Thoracic aorta (tissue), 2 donors: ENCODE data around the gene ERBB4. TPM values are rescaled to one million over a fixed set of nuclear protein-coding genes. Genes with fewer than 3 reads are reported as not detected.

Experiments
- ATAC-seq: fragments of 150-250 bp; one replicate; pipeline ENCODE4 v1.8.0; 2017; ENCODE audit warnings: low read depth; ENCODE audit not compliant: insufficient number of reproducible peaks, low FRiP score
- DNase-seq: peaks from one replicate; pipeline ENCODE4 v3.0.0-alpha.2; 2020; ENCODE audit warnings: low spot score
- H3K27ac ChIP-seq, 2 donors: fragments of 200-600 bp; sonication (generic); 1 replicate in 1 of 2; 2 replicates in 1 of 2; pipeline ENCODE4 v1.5.1; 2016; ENCODE audit warnings: mild to moderate bottlenecking in 2 of 2, moderate library complexity in 2 of 2
- H3K27me3 ChIP-seq: fragments of 200-600 bp; sonication (generic); replicated peaks from 2 replicates; pipeline ENCODE4 v1.6.0; 2016; ENCODE audit warnings: mild to moderate bottlenecking; ENCODE audit not compliant: insufficient read depth
- H3K36me3 ChIP-seq: fragments of 200-600 bp; sonication (generic); one replicate; pipeline ENCODE4 v1.5.1; 2016
- H3K4me1 ChIP-seq, 2 donors: fragments of 200-600 bp; sonication (generic); 1 replicate in 1 of 2; 2 replicates in 1 of 2; pipeline versions ENCODE4 v1.5.1 to v1.6.0; 2016; ENCODE audit warnings: low read depth in 2 of 2, mild to moderate bottlenecking in 1 of 2; ENCODE audit not compliant: control insufficient read depth in 1 of 2
- H3K4me3 ChIP-seq: fragments of 200-600 bp; sonication (generic); 2 replicates; pipeline ENCODE4 v1.5.1; 2016; ENCODE audit warnings: mild to moderate bottlenecking
- H3K9me3 ChIP-seq: fragments of 200-600 bp; sonication (generic); 2 replicates; pipeline ENCODE4 v1.5.1; 2016
- CTCF ChIP-seq: fragments of 200-600 bp; sonication (generic); IDR thresholded peaks from one replicate; pipeline ENCODE4 v1.5.1; 2019; ENCODE audit warnings: antibody characterized with exemption
- total RNA-seq, 2 donors: library from RNA; depleted of rRNA; stranded (reverse); fragments of >200 nt; gene quantifications; one replicate each; pipeline versions ENCODE4 v1.1.0 to v1.2.3, GENCODE V29; 2016

Gene ERBB4
- total RNA-seq, 2 donors from 2014 or later = 15.7 to 29.3 TPM

DNA sequence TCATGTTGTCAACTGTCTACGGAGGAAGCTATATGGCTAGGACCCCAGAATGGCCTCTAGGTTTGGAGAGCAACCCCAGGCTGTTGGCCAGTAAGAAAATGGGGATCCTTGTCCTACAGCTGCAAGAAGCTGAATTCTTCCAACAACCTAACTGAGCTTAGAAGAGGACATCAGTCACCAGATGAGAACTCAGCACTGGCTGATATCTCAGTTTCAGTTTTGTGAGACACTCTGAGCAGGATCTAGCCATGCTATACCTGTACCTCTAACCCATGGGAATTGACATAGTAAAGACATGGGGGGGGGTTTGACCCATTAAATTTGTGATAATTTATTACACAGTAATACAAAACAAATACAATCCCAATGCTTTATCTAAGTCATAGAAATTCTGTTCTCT lies 312.5 kb downstream of the ERBB4 start:
- Histone ChIP-seq H3K36me3 (no peaks in the 10 kb centered on the region), H3K4me3 (no peak overlapping the region), H3K9me3 (no peaks in the 10 kb centered on the region), H3K27ac (no peak overlapping the region), H3K27me3 (no peaks in the 10 kb centered on the region), H3K4me1 (peaks cover 2 to 19% of the 10 kb centered on the region in 2 donors)
- DNase-seq = no peak
- TF ChIP-seq CTCF = no peak
- ATAC-seq = no peak

DNA sequence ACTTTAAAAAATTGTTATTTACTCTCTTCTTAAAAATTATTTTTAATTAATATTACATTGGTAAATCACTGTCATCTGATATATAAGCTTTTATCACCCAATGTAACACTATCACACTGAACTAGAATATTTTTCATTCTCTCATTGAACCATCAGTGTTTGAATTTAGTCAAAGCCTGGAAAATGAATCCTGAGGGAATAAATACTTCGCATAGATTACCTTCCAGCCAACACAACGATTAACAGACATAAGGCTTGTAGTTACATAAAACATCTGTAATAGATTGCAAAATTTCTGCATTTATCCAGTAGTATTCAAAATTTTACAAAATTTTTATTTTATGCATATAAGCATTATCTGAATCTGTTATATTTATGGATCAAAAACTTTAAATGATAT lies 314.9 kb downstream of the ERBB4 start:
- no peak overlapping the region for H3K27ac ChIP-seq
- H3K4me1 ChIP-seq = peaks cover 2 to 13% of the 10 kb centered on the region in 2 donors
- TF ChIP-seq CTCF = no peak
- no peaks in the 10 kb centered on the region for H3K36me3 ChIP-seq
- no peak overlapping the region for H3K4me3 ChIP-seq
- no peaks in the 10 kb centered on the region for H3K9me3 ChIP-seq
- no peaks in the 10 kb centered on the region for H3K27me3 ChIP-seq
- ATAC-seq = no peak
- DNase-seq = no peak

DNA sequence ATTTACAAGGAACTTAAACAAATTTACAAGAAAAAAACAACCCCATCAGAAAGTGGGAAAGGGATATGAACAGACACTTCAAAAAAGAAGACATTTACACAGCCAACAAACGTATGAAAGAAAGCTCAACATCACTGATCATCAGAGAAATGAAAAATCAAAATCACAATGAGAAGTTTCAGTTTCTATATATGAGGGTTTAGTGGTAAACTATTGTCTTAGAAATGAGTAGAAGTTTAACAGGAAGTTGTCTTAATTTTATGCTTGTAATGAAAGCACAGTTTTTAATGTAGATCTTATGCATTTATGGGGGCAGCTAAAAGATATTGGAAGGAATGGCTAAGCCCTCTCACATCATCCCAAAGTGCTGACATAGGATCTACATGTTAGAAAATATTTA lies 325.4 kb downstream of the ERBB4 start:
- no peak for DNase-seq
- Histone ChIP-seq H3K27ac (no peak overlapping the region), H3K36me3 (no peaks in the 10 kb centered on the region), H3K4me1 (no peaks in the 10 kb centered on the region), H3K4me3 (no peak overlapping the region), H3K9me3 (no peaks in the 10 kb centered on the region), H3K27me3 (no peaks in the 10 kb centered on the region)
- no peak for TF ChIP-seq CTCF
- ATAC-seq = no peak

GRCh38 chr2:212208467-212208866 lies 330.1 kb downstream of the ERBB4 start:
- Histone ChIP-seq H3K4me3 (no peak overlapping the region), H3K27me3 (no peaks in the 10 kb centered on the region), H3K9me3 (no peaks in the 10 kb centered on the region), H3K4me1 (no peaks in the 10 kb centered on the region), H3K27ac (no peak overlapping the region), H3K36me3 (no peaks in the 10 kb centered on the region)
- no peak for DNase-seq
- no peak for ATAC-seq
- TF ChIP-seq CTCF = no peak

GRCh38 chr2:212197776-212198175 lies 340.8 kb downstream of the ERBB4 start:
- no peaks in the 10 kb centered on the region for H3K9me3 ChIP-seq
- H3K4me3 ChIP-seq = no peak overlapping the region
- no peak for DNase-seq
- no peak for TF ChIP-seq CTCF
- H3K36me3 ChIP-seq = no peaks in the 10 kb centered on the region
- no peaks in the 10 kb centered on the region for H3K27me3 ChIP-seq
- H3K4me1 ChIP-seq = peaks cover 0 to 11% of the 10 kb centered on the region in 2 donors
- no peak overlapping the region for H3K27ac ChIP-seq
- ATAC-seq = no peak
